ENCODE results near the gene UTP15. TPM values are rescaled to one million over a fixed set of nuclear protein-coding genes. Genes with fewer than 3 reads are reported as not detected.

UTP15 gene
- total RNA-seq, 1 donor from 2014 or later: 10.2 TPM

- intact Hi-C loops (cut with micrococcal nuclease): no loop called here
Measured at GRCh38 chr5:73617510-73618279, 52.2 kb downstream of the UTP15 start.

DNA sequence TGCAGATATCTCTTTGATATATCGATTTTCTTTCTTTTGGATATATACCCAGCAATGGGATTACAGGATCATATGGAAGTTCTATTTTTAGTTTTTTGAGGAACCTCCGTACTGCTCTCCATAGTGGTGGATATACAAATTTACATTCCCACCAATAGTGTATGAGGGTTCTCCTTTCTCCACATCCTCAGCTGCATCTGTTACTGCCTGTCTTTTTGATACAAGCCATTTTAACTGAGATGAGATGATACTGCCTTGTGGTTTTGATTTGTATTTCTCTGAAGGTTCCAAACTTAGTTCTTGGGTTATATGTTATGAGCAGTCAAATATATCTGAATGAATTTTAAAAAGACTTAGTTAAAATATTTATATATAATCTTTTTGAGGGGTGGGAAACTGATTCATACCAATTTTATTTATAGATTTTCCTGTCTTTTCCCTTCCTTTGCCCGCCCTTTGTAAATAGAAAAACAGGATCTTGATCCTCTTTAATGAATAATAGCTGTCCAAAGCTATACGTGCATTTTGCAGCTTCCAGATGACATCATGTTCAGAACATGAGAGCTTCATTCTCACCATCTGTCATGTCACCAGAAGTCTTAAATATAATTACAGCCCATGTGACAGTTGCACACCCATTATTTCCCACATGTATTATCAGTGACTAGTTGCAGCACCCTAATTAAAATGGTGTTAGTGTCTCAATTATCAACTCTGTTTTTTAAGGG lies 54.2 kb downstream of the UTP15 start:
- Histone ChIP-seq H3K4me1 (no peaks in the 10 kb centered on the region), H3K27ac (replicated peaks) (no peak overlapping the region), H3K27me3 (ENCODE audit: low read depth) (no peaks in the 10 kb centered on the region), H3K4me3 (no peak overlapping the region), H3K36me3 (no peaks in the 10 kb centered on the region), H3K9me3 (replicated peaks) (no peaks in the 10 kb centered on the region)
- DNase-seq: no peak
- TF ChIP-seq CTCF (IDR thresholded peaks at IDR 0.05; ENCODE audit: borderline replicate concordance): no peak
- intact Hi-C loops (cut with micrococcal nuclease): no loop called here

More at GRCh38 chr5:73617510-73618279, 52.2 kb downstream of the UTP15 start:
- Histone ChIP-seq H3K36me3 (no peaks in the 10 kb centered on the region), H3K27me3 (ENCODE audit: low read depth) (no peaks in the 10 kb centered on the region), H3K27ac (replicated peaks) (peak overlapping the region; percentile 41), H3K4me3 (no peak overlapping the region), H3K9me3 (replicated peaks) (no peaks in the 10 kb centered on the region), H3K4me1 (no peaks in the 10 kb centered on the region)
- DNase-seq: no peak
- TF ChIP-seq CTCF (IDR thresholded peaks at IDR 0.05; ENCODE audit: borderline replicate concordance): no peak

GRCh38 chr5:73620334-73620687 lies 54.8 kb downstream of the UTP15 start:
- no peak overlapping the region for H3K4me3 ChIP-seq
- no peaks in the 10 kb centered on the region for H3K27me3 ChIP-seq (ENCODE audit: low read depth)
- no peaks in the 10 kb centered on the region for H3K36me3 ChIP-seq
- no peak for DNase-seq
- H3K27ac ChIP-seq (replicated peaks): no peak overlapping the region
- peaks cover 5% of the 10 kb centered on the region for H3K4me1 ChIP-seq
- no peak for TF ChIP-seq CTCF (IDR thresholded peaks at IDR 0.05; ENCODE audit: borderline replicate concordance)
- intact Hi-C loops (cut with micrococcal nuclease): no loop called here
- H3K9me3 ChIP-seq (replicated peaks): no peaks in the 10 kb centered on the region

DNA sequence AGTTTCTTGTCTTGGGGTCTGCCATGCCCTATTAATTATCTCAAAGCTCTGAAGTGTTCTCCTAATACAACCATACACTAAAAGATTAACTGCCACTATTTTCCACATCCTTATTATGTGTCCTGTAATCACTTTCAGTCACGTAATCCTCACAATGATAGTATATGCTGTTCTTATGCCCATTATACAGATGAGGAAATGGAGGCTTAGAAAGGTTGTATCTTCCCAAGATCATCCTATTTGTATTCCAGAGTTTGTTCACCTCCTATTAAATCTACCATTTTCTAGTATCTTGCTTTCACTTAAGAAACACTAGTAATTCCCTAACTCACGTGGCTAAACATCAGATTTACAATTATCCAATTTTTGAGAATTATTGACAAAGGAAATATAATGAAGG lies 57.5 kb downstream of the UTP15 start:
- intact Hi-C loops (cut with micrococcal nuclease): no loop called here
- no peaks in the 10 kb centered on the region for H3K9me3 ChIP-seq (replicated peaks)
- peaks cover 19% of the 10 kb centered on the region for H3K4me1 ChIP-seq
- no peak overlapping the region for H3K4me3 ChIP-seq
- H3K27me3 ChIP-seq (ENCODE audit: low read depth): peaks cover 15% of the 10 kb centered on the region
- H3K27ac ChIP-seq (replicated peaks): no peak overlapping the region
- H3K36me3 ChIP-seq: no peaks in the 10 kb centered on the region
- no peak for DNase-seq
- TF ChIP-seq CTCF (IDR thresholded peaks at IDR 0.05; ENCODE audit: borderline replicate concordance): no peak

DNA sequence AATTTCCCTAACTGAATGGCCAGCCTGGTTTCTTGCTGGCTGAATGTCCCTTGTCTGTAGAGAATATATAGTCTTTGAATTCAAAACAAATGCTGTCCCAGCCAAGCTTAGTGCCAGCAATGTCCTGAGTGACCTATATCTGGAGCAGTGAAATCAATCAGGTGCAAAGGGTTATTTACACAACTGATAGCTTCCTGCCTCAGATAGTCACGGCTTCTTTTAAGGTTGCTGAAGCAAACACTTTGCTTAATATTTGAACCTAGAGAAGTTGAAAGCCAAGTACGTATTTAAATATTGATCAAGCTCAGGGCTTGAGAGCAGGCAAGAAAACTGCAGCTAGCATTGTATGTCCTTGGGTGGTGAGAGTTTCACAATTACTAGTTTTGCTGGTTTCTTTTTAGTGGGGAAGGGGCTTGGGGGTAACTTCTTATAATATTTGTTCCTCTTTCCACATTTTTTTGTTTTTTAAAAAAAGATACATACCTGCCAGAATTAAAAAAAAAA lies 58.4 kb downstream of the UTP15 start:
- no peak overlapping the region for H3K27ac ChIP-seq (replicated peaks)
- no peaks in the 10 kb centered on the region for H3K9me3 ChIP-seq (replicated peaks)
- H3K4me1 ChIP-seq: peaks cover 19% of the 10 kb centered on the region
- H3K27me3 ChIP-seq (ENCODE audit: low read depth): peaks cover 24% of the 10 kb centered on the region
- H3K36me3 ChIP-seq: no peaks in the 10 kb centered on the region
- intact Hi-C loops (cut with micrococcal nuclease): no loop called here
- DNase-seq: no peak
- no peak for TF ChIP-seq CTCF (IDR thresholded peaks at IDR 0.05; ENCODE audit: borderline replicate concordance)
- no peak overlapping the region for H3K4me3 ChIP-seq
